Fibroblast of lung (primary cell): ENCODE results near the gene MUC4.

Experiments used
- CTCF ChIP-seq, 2 donors: IDR thresholded peaks in 1 of 2; conservative IDR thresholded peaks in 1 of 2; 1 replicate in 1 of 2; 2 replicates in 1 of 2; pipeline ENCODE4 v1.5.1; 2011 to 2012; ENCODE audit warnings: low read length in 2 of 2, control low read depth in 1 of 2, inconsistent platforms in 1 of 2, low read depth in 1 of 2, mild to moderate bottlenecking in 1 of 2
- EZH2 ChIP-seq: IDR thresholded peaks from 2 replicates; pipeline ENCODE4 v1.5.1; 2012; ENCODE audit warnings: low read length, control low read depth, mild to moderate bottlenecking; ENCODE audit errors: missing control alignments

- TF ChIP-seq CTCF (conservative IDR thresholded peaks at IDR 0.05 in 1 of 2, IDR thresholded peaks at IDR 0.05 in 1 of 2; ENCODE audit: low read depth in 1 of 2, low read length in 2 of 2) (no peak), EZH2 (no peak)
Observed at GRCh38 chr3:195758721-195759353, 52.9 kb downstream of the MUC4 start.
